ENCODE data around the gene RABGGTA. TPM values are rescaled to one million over a fixed set of nuclear protein-coding genes. Genes with fewer than 3 reads are reported as not detected.

RABGGTA gene
- total and polyA plus RNA-seq, 9 of the 15 experiments (the other 6 are each of a cell fraction or from before 2014, with no cell fraction given), result 4.5 to 24.2 (median 15.5) TPM

- no peak for TF ChIP-seq E2F8 (IDR thresholded peaks at IDR 0.05; ENCODE audit: low read depth, partially characterized antibody)
- TF ChIP-seq SMARCA4 (IDR thresholded peaks at IDR 0.05), result peak; percentile 76
- no peak for TF ChIP-seq E2F3 (CRISPR knock-in tag; IDR thresholded peaks at IDR 0.05)
- TF ChIP-seq NFE2L1 (tag; IDR thresholded peaks at IDR 0.05; ENCODE audit: borderline replicate concordance, low read depth), result no peak
- TF ChIP-seq HMGXB4 (CRISPR knock-in tag; IDR thresholded peaks at IDR 0.05), result no peak
- 0 out of 2 replicates have a peak, but pooled peaks have one; percentile 34 for TF ChIP-seq ATF7 (IDR thresholded peaks at IDR 0.05)
- peak; percentile 80 for TF ChIP-seq TCF3 (CRISPR knock-in tag; IDR thresholded peaks at IDR 0.05)
- TF ChIP-seq BACH1 (tag; IDR thresholded peaks at IDR 0.05), result no peak
- no peak for TF ChIP-seq ZBTB11 (CRISPR knock-in tag; IDR thresholded peaks at IDR 0.05)
- TF ChIP-seq KLF6 (CRISPR knock-in tag; IDR thresholded peaks at IDR 0.05; ENCODE audit: borderline replicate concordance), result no peak
- no peak for TF ChIP-seq ZNF707 (CRISPR knock-in tag; conservative IDR thresholded peaks at IDR 0.05)
- peak; percentile 67 for TF ChIP-seq MTA2 (IDR thresholded peaks at IDR 0.05; ENCODE audit: low read depth)
- peak; percentile 41; the same call in 1 of the 2 replicates for TF ChIP-seq HMBOX1 (IDR thresholded peaks at IDR 0.05)
- no peak for TF ChIP-seq COPS2 (conservative IDR thresholded peaks at IDR 0.05)
- no peak for TF ChIP-seq HDAC3 (IDR thresholded peaks at IDR 0.05; ENCODE audit: borderline replicate concordance, partially characterized antibody)
Observed at GRCh38 chr14:24274101-24274543, 2.7 kb upstream of the RABGGTA start (continued).

All from K562 (cell line).